HG02981 (cell line): ENCODE results near the gene MTG1.

Experiments used
- ATAC-seq: cut with Tn5 transposase; IDR thresholded peaks from one replicate; pipeline ENCODE4 v1.9.1; 2021; ENCODE audit warnings: mild to moderate bottlenecking, moderate library complexity; ENCODE audit not compliant: unreplicated experiment

MTG1 gene

DNA sequence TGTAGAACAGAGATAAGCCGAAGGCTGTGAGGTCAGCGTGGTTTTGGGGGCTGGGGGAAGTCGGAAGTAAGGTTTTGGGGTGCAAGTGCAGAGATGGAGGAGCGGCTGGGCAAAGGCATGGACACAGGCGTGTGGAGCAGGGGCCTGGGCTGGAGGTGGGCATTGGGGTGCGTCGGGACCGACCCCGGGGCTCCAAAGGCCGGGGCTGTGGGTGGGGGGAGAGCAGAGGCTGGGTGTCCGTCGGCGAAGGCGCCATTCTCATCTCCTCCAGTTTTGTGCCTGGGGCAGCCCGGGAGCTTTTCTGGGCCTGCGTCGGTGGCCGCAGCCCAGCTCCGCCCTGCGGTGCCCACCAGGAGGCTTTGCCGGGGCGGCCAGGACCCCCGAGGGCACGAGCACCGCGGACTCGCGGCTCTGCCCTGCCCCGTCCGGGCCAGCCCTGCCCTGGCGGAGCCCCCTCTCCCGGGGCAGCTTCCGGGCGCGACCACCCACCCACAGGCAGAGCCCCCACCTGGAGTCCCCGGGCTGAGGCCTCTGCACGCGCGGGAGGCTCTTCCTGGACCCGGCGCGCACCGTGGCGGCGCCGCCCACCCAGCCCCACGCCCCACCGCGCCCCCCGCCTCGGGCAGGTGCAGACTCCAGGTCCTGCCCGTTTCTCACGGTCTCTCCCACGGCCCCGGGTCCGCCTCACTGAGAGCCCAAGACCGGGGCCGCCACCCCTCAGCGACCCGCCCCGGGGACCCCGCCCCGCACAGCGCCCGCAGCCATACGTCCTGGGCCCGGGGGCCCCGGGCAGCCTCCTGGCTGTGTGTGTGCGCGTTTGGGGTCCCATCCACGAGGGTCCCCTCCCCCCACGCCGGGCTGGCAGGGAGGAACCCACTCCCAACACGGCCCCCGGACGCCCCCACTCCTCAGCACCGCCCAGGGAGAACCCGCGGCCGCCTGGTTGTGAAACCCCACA, 52.1 kb downstream of the MTG1 start:
- no peak for ATAC-seq

- no peak for ATAC-seq
Measured at GRCh38 chr10:133446979-133447378, 53.0 kb downstream of the MTG1 start.

DNA sequence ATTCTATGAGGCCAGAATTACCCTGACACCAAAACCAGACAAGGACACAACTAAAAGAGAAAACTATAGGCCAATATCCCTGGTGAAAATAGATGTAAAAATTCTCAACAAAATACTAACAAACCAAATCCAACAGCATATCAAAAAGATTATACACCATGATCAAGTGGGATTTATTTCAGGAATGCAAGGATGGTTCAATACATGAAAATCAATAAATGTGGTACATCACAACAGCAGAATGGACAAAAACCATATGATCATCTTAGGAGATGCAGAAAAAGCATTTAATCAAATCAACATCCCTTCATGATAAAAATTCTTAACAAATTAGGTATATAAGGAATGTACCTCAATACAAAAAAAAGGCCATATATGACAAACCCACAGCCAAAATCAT, 54.2 kb downstream of the MTG1 start:
- no peak for ATAC-seq

DNA sequence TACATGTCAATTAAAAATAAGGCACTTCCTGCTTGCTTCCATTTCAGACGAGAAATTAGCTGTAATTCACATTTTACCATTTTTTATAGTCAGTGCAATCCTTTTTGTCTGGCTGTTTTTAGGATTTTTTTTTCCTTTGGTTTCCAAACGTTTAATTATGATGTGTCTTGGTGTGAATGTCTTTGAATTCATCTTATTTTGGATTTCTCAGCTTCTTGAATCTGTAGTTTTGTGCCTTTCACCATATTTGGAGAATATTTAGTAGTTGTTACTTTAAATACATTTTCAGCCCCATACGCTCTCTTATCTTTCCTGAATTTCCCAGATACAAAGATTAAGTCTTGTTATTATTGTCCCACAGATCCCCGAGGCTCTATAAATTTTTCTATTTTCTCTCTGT, 57.4 kb downstream of the MTG1 start:
- ATAC-seq: no peak

DNA sequence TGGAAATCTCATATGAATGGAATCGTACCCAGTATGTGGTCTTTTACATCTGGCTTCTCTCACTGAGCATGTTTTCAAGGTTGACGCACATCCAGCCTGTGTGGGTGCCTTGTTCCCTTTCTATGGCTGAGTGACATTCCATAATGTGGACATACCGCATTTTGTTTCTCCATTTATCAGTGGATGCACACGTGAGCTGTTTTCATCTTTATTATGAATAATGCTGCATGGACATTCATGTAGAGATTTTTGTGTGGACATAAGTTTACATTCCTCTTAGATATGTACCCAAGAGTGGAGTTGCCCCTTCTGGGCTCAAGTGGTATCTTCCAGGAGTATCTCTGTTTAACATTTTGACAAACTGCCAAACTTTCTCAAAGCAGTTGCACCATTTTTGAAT, 58.5 kb downstream of the MTG1 start:
- ATAC-seq: no peak

DNA sequence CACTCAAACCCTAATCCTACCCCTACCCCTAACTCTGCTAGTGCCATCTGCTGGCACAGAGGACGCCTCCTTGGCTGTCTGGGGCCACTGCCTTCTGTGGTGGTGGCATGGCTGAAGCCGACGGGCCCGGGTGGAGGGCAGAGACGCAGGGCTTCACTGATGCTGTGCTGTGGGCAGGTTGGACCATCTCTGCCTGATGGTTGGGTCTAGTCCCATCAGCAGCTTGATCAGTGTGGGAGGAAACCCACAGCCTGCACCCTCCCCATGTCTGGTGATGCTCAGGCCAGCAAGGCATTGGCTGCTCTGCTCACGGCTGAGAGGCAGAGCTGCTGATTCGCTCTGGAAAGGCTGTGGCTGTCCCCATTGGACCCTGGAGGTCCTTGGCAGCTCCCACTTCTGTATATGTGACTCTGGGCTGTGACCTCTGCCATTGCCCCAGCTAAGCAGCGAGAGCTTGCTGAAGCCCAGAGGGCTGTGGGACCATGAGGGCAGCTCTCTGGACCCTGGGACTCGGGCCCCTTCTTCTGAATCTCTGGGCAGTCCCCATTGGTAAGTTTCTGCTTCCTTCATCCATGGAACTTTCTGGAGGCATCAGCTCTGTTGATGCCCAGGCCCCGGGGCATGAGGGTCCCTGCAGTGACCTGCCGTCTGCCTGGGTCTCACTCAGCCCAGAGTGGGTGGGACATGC, 59.7 kb downstream of the MTG1 start, which contains the start of gene SCART1:
SCART1 (plus strand) TSS at position 430 of the 688 bp plus-strand sequence; CDS start at position 483, 53 bp downstream.
- no peak for ATAC-seq

DNA sequence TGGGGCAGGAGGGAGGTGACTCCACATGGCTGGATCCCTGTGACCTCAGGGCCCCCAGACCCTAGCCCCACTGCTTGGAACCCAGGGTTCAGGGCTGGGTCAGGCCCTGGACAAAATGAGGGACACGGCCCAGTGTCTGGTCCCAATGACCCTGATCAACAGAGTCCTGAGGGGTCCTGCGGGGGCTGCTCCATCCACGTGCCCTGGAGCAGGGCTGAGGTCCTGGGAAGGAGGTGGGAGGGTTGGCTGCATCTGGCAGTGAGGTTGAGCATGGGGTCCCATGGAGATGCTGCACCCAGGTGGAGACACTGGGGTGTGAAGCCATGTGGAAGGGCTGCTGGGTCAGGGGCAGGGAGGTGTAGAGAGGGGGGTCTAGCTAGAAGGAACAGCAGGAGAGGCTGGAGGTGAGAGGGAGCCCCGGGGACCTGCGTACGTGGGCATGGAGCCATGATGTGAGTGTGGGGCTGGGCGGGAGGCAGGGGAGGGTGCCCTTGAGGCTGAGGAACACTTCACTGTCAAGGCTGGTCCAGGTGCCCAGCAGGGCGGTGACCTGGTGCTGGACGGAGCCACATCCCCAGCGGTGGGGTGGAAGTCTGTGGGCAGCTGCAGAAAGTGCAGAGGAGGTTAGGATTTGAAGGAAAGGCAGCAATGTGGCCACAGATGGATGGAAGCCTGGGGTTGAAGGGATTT, 60.4 kb downstream of the MTG1 start:
- no peak for ATAC-seq

GRCh38 chr10:133455196-133455595, 61.2 kb downstream of the MTG1 start:
- no peak for ATAC-seq

- ATAC-seq: no peak
Measured at GRCh38 chr10:133455611-133456031, 61.7 kb downstream of the MTG1 start.

GRCh38 chr10:133456041-133456951, 62.3 kb downstream of the MTG1 start:
- no peak for ATAC-seq

DNA sequence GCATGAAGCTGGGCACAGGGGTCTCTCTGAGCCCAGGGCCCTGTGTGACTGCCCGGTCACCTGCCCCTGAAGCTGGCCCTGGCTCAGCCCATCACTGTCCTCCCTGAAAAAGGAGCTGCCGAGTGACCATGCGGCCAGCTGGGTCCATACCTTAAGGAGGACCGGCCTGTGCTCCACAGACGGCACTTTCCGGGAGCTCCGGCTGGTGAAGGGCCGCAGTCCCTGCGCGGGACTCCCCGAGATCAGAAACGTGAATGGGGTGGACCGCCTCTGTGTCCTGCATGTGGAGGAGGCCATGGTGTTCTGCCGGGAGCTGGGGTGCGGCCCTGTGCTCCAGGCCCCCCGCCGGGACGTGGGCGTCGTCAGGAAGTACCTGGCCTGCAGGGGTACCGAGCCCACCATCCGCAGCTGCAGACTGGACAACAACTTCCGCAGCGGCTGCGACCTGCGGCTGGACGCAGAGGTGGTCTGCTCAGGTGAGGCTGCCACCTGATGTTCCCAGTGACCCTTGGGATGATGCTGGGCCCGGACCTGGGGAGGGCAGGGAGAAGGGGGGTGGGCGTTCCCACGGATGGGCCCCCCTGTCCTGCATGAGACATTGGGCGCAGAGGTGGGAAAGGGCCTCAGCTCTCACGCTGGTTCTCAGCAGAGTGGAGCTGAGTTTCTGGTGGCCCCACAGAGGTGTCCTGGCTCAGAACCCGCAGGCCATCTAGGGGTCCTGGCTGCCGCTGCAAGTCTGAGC, 63.3 kb downstream of the MTG1 start:
- no peak for ATAC-seq

- ATAC-seq: no peak
Measured at GRCh38 chr10:133458021-133458709, 64.2 kb downstream of the MTG1 start.

DNA sequence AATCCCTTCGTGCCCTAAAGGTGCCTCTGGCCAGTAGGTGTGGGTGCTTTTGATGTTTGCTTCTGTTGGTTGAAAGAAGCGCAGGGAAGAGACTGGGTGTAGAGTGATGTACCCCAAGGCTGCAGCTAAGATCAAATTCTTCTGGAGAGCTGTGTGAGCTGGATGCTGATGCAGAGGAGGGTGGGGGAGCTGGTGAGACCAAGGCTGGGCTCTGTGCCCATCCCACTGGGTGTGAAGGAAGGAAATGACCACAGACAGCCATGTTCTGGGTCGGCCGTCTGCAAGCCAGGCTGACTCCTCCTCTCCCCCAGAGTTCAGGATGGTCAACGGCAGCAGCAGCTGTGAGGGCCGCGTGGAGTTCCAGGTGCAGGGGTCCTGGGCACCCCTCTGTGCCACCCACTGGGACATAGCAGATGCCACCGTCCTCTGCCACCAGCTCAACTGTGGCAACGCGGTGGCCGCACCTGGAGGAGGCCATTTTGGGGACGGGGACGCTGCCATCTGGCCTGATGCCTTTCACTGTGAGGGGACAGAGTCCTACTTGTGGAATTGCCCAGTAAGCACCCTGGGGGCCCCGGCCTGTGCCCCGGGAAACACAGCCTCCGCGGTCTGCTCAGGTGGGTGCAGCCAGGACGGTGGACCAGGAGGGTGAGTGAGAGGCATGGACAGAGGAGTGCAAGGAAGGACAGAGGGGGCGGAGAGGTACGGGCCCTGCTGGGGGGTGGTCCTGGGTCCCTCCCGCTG, 64.9 kb downstream of the MTG1 start:
- ATAC-seq: no peak

GRCh38 chr10:133459454-133460207, 65.7 kb downstream of the MTG1 start:
- no peak for ATAC-seq

- ATAC-seq: no peak
Measured at GRCh38 chr10:133460208-133460769, 66.3 kb downstream of the MTG1 start.

DNA sequence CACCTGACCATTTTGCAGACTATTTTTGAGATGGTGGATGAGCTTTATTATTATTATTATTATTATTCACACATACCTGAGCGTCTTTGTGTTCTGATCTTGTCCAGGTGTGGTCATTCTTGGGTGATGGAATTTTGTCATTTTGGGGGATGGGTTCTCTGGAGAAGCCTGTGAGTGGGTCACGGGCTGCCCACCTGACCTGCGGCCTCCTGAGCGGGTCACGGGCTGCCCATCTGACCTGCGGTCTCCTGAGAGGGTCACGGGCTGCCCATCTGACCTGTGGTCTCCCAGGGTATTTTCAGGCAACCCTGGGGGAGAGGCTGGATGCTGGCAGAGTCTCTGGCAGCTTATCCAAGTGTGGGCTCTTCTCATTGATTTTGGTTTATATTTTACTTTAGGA, 67.1 kb downstream of the MTG1 start:
- no peak for ATAC-seq

- no peak for ATAC-seq
Measured at GRCh38 chr10:133461841-133462240, 67.9 kb downstream of the MTG1 start.
